HG03575 (cell line): ENCODE measurements around the gene MAL.

Source experiments
- ATAC-seq: cut with Tn5 transposase; IDR thresholded peaks from one replicate; pipeline ENCODE4 v1.9.1; 2021; ENCODE audit not compliant: unreplicated experiment, insufficient number of reproducible peaks, low FRiP score; ENCODE audit errors: extremely low read depth

The MAL gene

GRCh38 chr2:95042472-95043271 is 17.2 kb downstream of the MAL start:
- ATAC-seq: no peak

GRCh38 chr2:95043300-95044093 is 18.0 kb downstream of the MAL start:
- no peak for ATAC-seq

- no peak for ATAC-seq
Observed at GRCh38 chr2:95044601-95045000, 19.1 kb downstream of the MAL start.

GRCh38 chr2:95046371-95047112 is 21.0 kb downstream of the MAL start:
- no peak for ATAC-seq

- no peak for ATAC-seq
Observed at GRCh38 chr2:95047629-95048510, 22.4 kb downstream of the MAL start.

GRCh38 chr2:95048825-95049682 is 23.5 kb downstream of the MAL start:
- no peak for ATAC-seq

GRCh38 chr2:95049683-95049955 is 24.1 kb downstream of the MAL start:
- no peak for ATAC-seq

GRCh38 chr2:95049961-95050360 is 24.5 kb downstream of the MAL start:
- no peak for ATAC-seq

- no peak for ATAC-seq
Observed at GRCh38 chr2:95050385-95051300, 25.1 kb downstream of the MAL start.

- ATAC-seq: no peak
Observed at GRCh38 chr2:95051626-95052025, 26.1 kb downstream of the MAL start.

GRCh38 chr2:95052307-95052706 is 26.8 kb downstream of the MAL start:
- no peak for ATAC-seq

GRCh38 chr2:95052804-95053479 is 27.4 kb downstream of the MAL start:
- ATAC-seq: no peak

GRCh38 chr2:95053543-95053942 is 28.0 kb downstream of the MAL start:
- no peak for ATAC-seq

- no peak for ATAC-seq
Observed at GRCh38 chr2:95054016-95054415, 28.5 kb downstream of the MAL start.

- ATAC-seq: no peak
Observed at GRCh38 chr2:95055262-95055661, 29.8 kb downstream of the MAL start.

GRCh38 chr2:95056044-95056443 is 30.5 kb downstream of the MAL start:
- ATAC-seq: no peak
